OCI-LY7 (cell line): Measurements from ENCODE around the gene HGFAC. TPM values are rescaled to one million over a fixed set of nuclear protein-coding genes. Genes with fewer than 3 reads are reported as not detected.

Source experiments
- BruUV-seq: library from RNA; stranded (reverse); fragments of 400-500 nt; replicated peaks from 2 replicates; lab custom pipeline; 2021; lab: Mats Ljungman, UMichigan
- CTCF ChIA-PET: fragments of 300-600 bp; sonication (Branson Sonifier 250); formaldehyde crosslinking; loops from one replicate; lab custom pipeline; 2022; ENCODE audit warnings: antibody characterized with exemption; ENCODE audit not compliant: unreplicated experiment; lab: Charles Lee
- POLR2A ChIA-PET: fragments of 300-600 bp; sonication (Branson Sonifier 250); formaldehyde crosslinking; loops from one replicate; lab custom pipeline; 2022; ENCODE audit warnings: antibody characterized with exemption; lab: Charles Lee
- DNase-seq: peaks from one replicate; pipeline ENCODE4 v3.0.0-alpha.2; 2015; ENCODE audit warnings: low spot score
- H2AFZ ChIP-seq: fragments of 200-600 bp; sonication (generic), shearing (Covaris generic); 2 replicates; pipeline ENCODE4 v1.6.1; 2014; ENCODE audit warnings: mild to moderate bottlenecking, antibody characterized with exemption, low read length, moderate library complexity
- H3K27ac ChIP-seq: fragments of 200-600 bp; sonication (generic); 2 replicates; pipeline ENCODE4 v1.5.1; 2014; ENCODE audit warnings: mixed run types, low read depth, mild to moderate bottlenecking, moderate library complexity, low read length, inconsistent platforms; ENCODE audit not compliant: poor library complexity, severe bottlenecking
- H3K36me3 ChIP-seq: fragments of 200-600 bp; sonication (generic); 2 replicates; pipeline ENCODE4 v1.6.1; 2014; ENCODE audit warnings: mild to moderate bottlenecking, antibody characterized with exemption, low read length, moderate library complexity, mixed read lengths; ENCODE audit not compliant: insufficient read depth
- H3K4me1 ChIP-seq: fragments of 200-600 bp; sonication (generic); 2 replicates; pipeline ENCODE4 v1.5.1; 2014; ENCODE audit warnings: mild to moderate bottlenecking, low read length; ENCODE audit not compliant: insufficient read depth, poor library complexity, severe bottlenecking
- H3K4me2 ChIP-seq: fragments of 200-600 bp; sonication (generic); 2 replicates; pipeline ENCODE4 v1.6.1; 2014; ENCODE audit warnings: mild to moderate bottlenecking, low read length
- H3K4me3 ChIP-seq: fragments of 200-600 bp; sonication (generic); 2 replicates; pipeline ENCODE4 v1.5.1; 2014; ENCODE audit warnings: mild to moderate bottlenecking, low read depth, low read length; ENCODE audit not compliant: poor library complexity, severe bottlenecking
- H3K79me2 ChIP-seq: fragments of 200-600 bp; sonication (generic); 2 replicates; pipeline ENCODE4 v1.6.1; 2016; ENCODE audit warnings: low read depth, mild to moderate bottlenecking, low read length, moderate library complexity, mixed read lengths; ENCODE audit not compliant: insufficient read depth
- H3K9me2 ChIP-seq: fragments of 200-600 bp; sonication (generic); 2 replicates; pipeline ENCODE4 v1.6.1; 2016; ENCODE audit warnings: mild to moderate bottlenecking, low read length, mixed read lengths; ENCODE audit not compliant: insufficient read depth
- H3K9me3 ChIP-seq: fragments of 200-600 bp; sonication (generic); 2 replicates; pipeline ENCODE4 v1.6.1; 2014; ENCODE audit warnings: mild to moderate bottlenecking, mixed run types, low read length, mixed read lengths
- H4K20me1 ChIP-seq: fragments of 200-600 bp; sonication (generic); 2 replicates; pipeline ENCODE4 v1.6.1; 2014; ENCODE audit warnings: mild to moderate bottlenecking, antibody characterized with exemption, low read length, moderate library complexity, mixed read lengths; ENCODE audit not compliant: insufficient read depth
- CTCF ChIP-seq: fragments of 200-600 bp; sonication (generic); conservative IDR thresholded peaks from 2 replicates; pipeline ENCODE4 v1.5.1; 2014; ENCODE audit warnings: mild to moderate bottlenecking, antibody characterized with exemption, low read length, moderate library complexity, mixed read lengths
- EZH2phosphoT487 ChIP-seq: fragments of 200-600 bp; sonication (generic); IDR thresholded peaks from 2 replicates; pipeline ENCODE4 v1.6.1; 2018; ENCODE audit warnings: low read depth, borderline replicate concordance, mild to moderate bottlenecking, mixed run types, antibody characterized with exemption, low read length, moderate library complexity, mixed read lengths
- intact Hi-C: fragments of 100-400 bp; cut with micrococcal nuclease; formaldehyde crosslinking; loops from one replicate; pipeline ENCODE4 v1.10.0; 2022; ENCODE audit not compliant: unreplicated experiment
- total RNA-seq, 2 experiments: library from RNA; depleted of rRNA in 1 of 2; stranded (reverse); fragments of >200 nt in 1 of 2; shearing (Covaris generic) in 1 of 2; gene quantifications; 2 replicates each; pipeline ENCODE4 v1.2.3, GENCODE V29; 2014 to 2022

Gene HGFAC
- total RNA-seq, 2 experiments from 2014 or later, result not detected

GRCh38 chr4:3442959-3443749 is 1.4 kb downstream of the HGFAC start:
- intact Hi-C loops, result loop anchor here (1.0 to 2.0 kb wide), 5 partner anchors 97 to 396 kb away; no protein-coding TSS in a partner anchor
- ChIA-PET POLR2A (no interaction called here), CTCF (no interaction called here)
- no peak overlapping the region for H3K27ac ChIP-seq
- H2AFZ ChIP-seq, result no peak overlapping the region
- no peaks in the 10 kb centered on the region for H3K9me3 ChIP-seq
- H3K4me2 ChIP-seq, result no peak overlapping the region
- no TSS peak for BruUV-seq
- TF ChIP-seq EZH2phosphoT487, result no peak
- TF ChIP-seq CTCF, result peak; percentile 85
- H3K4me3 ChIP-seq, result no peak overlapping the region
- no peaks in the 10 kb centered on the region for H3K79me2 ChIP-seq
- no peaks in the 10 kb centered on the region for H3K36me3 ChIP-seq
- peak; percentile 70 for DNase-seq
- no peaks in the 10 kb centered on the region for H4K20me1 ChIP-seq
- no peaks in the 10 kb centered on the region for H3K4me1 ChIP-seq
- H3K9me2 ChIP-seq, result no peaks in the 10 kb centered on the region

GRCh38 chr4:3443750-3444309 is 2.1 kb downstream of the HGFAC start:
- no TSS peak for BruUV-seq
- no peaks in the 10 kb centered on the region for H3K9me3 ChIP-seq
- H3K36me3 ChIP-seq, result no peaks in the 10 kb centered on the region
- H3K27ac ChIP-seq, result no peak overlapping the region
- H3K4me3 ChIP-seq, result no peak overlapping the region
- no peak overlapping the region for H3K4me2 ChIP-seq
- no peak overlapping the region for H2AFZ ChIP-seq
- H3K9me2 ChIP-seq, result no peaks in the 10 kb centered on the region
- H4K20me1 ChIP-seq, result no peaks in the 10 kb centered on the region
- intact Hi-C loops, result loop anchor here (1.0 to 2.0 kb wide), 5 partner anchors 98 to 397 kb away; no protein-coding TSS in a partner anchor
- H3K79me2 ChIP-seq, result no peaks in the 10 kb centered on the region
- no peaks in the 10 kb centered on the region for H3K4me1 ChIP-seq
- DNase-seq, result no peak
- CTCF ChIA-PET, result no interaction called here
- TF ChIP-seq EZH2phosphoT487 (no peak), CTCF (peak; percentile 26; the same call in 1 of the 2 replicates)
- POLR2A ChIA-PET, result no interaction called here
